SIG-M5 treated with dmso at 0.1 percent for 504 hours (cell line): Measurements from ENCODE around the gene ZMIZ2.
"Not testable (repeated sequence)": the region's sequence is repeated elsewhere in the genome, so short reads cannot be mapped to it uniquely, and the experiment has no call there.

ENCODE experiments used
- DNase-seq: peaks from one replicate; lab custom pipeline; 2025; ENCODE audit not compliant: unreplicated experiment; lab: John Stamatoyannopoulos, UW

Gene ZMIZ2

DNA sequence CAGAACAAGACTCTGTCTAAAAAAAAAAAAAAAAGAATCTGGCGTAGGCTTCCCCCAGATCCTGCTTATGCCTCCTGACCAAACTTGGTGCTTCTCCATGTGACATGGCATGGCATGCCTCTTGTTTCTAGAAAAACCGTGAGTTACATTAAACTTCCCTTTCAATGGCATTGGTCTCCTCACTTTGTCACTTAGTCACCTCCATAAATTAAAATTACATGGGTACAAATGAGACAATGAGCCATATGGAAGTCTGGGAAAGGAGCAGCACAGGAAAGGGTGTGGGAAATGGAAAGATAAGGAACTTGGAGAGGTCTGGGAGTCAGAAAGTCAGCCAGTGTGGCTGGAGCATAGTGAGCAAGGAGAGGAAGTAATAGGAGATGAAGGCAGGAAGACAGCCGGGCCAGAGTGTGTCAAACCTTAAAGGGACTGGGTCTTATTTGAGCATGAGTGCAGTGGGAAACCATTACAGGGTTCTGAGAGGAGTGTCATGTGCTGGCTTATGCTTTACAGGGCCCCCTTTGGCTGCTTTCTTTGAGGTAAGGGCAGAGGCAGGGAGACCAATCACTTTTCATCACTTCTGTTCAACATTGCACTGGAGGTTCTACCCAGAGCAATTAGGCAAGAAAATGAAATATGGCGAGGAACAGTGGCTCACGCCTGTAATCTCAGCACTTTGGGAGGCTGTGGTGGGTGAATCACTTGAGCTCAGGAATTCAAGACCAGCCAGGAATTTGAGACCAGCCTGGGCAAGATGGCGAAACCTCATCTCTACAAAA, 21.3 kb upstream of the ZMIZ2 start:
- DNase-seq, result no peak

- no peak for DNase-seq
Measured at GRCh38 chr7:44727937-44728262, 20.7 kb upstream of the ZMIZ2 start.

DNA sequence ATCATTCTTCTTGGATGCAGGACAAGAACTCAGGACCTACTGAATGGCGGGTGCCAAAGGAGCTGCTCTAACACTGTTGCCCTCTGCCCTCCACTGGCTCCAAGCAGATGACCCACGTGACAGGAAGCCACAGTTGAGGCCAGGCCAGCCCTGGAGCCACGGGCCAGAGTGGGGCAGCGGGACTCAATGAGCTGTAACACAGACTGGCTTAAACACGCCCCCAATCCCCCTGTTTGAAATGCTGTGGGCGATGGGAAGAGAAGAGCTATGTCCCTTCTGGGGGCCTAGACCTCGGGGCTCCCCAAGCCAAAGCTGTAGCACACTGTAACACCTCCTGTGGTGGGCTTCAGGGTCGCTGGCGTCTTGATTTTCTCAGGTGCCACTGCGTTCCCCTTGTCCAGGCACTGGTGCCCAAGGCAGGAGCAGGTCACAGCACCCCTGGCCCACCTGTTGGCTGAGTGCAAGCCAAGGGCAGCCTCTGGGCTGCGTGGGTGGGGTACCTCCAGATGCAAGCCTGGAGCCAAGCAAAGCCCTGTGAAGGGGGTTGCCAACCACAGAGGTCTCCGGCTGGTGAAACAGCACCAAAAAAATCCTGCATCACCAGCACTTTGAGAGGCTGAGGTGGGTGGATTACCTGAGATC, 18.6 kb upstream of the ZMIZ2 start:
- no peak for DNase-seq

DNA sequence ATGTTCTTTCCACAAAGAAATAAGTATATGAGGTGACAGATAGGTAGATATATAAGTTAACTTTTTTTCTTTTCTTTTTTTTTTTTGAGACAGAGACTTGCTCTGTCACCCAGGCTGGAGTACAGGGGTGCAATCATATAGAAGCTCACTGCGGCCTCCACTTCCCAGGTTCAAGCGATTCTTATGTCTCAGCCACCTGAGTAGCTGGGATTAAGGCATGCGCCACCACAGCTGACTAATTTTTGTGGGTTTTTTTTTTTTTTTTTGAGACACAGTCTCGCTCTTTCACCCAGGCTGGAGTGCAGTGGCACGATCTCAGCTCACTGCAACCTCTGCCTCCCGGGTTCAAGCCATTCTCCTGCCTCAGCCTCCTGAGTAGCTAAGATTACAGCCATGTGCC, 15.7 kb upstream of the ZMIZ2 start:
- not testable (repeated sequence) for DNase-seq

- no peak for DNase-seq
Measured at GRCh38 chr7:44733708-44734481, 14.8 kb upstream of the ZMIZ2 start.

- peak; percentile 33 for DNase-seq
Measured at GRCh38 chr7:44735403-44736165, 13.1 kb upstream of the ZMIZ2 start.

GRCh38 chr7:44736896-44737295, 11.8 kb upstream of the ZMIZ2 start:
- no peak for DNase-seq

DNA sequence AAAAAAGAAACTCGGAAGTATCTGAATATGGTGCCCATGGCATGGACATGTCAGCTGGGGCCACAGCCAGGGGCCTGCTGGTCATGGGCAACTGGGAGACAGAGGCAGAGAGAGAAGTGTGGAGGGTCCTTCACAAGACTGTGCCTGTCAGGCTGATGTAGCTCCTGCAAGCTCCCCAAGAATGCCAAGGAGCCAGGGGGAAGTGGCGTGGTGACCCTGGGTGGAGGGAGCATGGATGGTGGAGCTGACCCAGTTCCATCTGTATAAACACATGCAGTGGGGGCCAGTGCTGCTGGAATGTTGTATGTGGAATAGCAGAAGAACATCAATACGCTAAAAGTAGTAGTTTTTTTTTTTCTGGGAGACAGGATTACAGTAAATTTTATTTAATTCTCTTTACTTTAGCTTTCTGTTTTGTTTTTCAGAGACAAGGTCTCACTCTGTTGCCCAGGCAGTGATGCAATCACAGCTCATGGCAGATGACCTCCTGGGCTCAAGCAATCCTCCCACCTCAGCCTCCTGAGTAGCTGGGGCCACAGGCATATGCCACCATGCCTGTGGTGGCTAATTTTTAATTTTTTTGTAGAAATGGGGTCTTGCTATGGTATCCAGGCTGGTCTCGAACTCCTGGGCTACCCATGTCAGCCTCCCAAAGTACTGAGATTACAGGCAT, 10.5 kb upstream of the ZMIZ2 start:
- no peak for DNase-seq

DNA sequence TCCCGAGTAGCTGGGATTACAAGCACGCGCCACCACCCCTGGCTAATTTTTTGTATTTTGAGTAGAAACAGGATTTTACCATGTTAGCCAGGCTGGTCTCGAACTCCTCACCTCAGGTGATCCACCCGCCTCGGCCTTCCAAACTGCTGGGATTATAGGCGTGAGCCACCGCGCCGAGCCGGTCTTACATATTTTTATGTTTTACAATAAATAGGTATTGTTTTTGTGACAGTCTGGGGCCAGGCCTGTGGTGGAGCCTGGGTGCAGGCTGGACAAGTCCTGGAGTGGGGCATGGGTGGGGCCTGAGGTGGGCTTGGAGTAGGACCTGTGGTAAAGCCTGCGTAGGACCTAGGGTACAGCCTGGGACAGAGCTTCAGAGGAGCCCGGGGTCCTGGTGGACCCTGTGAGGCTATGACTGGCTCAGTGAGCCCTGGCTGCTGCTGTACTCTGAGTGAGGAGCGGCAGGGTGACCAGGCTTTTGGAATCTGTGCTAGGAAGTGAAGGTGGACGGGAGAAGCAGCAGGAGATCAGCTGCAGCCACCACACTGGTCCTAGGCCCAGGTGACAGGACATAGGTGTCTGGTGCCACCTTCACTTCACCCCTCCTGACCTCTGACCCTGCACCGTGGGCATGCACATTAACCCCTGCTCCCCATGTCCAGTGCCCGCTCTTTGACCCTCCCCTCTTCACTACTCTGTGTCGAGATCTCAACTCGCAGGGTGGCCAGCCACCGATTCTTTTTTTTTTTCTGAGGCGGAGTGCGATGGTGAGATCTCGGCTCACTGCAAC, 9.6 kb upstream of the ZMIZ2 start:
- no peak for DNase-seq

GRCh38 chr7:44740055-44740454, 8.6 kb upstream of the ZMIZ2 start:
- DNase-seq, result no peak

- DNase-seq, result no peak
Measured at GRCh38 chr7:44743750-44744149, 4.9 kb upstream of the ZMIZ2 start.

DNA sequence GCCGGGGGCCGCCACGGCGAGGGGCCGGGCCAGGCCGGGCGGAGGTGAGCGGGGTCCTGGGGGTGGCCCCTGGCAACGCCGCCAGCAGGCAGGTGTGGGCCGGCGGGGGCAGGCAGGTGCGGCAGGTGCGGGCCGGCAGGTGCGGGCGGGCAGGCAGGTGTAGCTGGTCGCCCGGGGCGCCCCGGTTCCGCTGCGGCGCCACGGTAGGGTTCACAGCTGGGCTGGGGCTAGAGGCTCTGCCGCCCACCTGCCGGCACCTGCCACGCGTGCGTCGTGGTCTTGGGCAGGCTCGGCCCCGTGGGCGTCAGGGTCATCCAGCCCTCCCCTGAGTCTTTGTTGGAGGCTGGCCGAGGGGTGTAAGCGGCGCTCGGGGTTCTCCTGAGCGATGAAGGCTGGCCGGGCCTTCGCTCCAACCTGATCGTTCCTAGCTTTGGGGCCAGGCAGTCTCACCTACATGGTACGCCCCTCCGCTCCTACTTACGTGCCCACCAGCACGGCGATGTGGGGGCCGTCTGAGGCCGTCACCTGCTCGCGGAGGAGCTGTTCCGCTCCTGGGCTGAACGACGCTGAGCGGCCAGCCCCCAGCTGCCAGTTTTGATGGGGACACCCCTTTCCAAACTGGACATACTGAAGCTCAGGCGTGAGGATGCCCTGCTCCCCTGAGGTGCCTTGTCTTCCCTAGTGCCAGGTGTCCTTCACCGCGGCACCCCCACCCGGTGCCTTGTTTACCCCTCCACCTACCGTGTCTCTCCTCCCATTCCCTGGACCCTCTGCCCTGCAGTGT, 493 bp downstream of the ZMIZ2 start:
- DNase-seq, result no peak

DNA sequence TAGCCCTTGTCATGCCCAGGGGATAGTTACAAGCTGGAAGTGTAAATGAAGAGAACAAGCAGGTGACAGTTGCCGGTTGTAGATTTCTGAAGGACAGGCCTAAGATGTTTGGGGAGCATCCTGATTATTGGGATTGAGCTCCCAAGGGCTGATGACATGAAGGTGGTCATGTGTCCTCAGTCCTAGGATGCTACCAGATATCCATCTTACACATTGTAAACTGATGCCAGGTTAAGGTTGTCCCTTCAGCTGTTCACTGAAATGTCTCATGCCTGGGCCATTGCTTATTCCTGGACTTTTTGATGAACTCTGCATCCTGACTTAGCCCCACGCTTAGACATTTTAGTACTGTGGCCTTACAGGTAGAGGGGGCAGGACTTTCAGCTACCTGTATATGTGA, 1.3 kb downstream of the ZMIZ2 start:
- no peak for DNase-seq

DNA sequence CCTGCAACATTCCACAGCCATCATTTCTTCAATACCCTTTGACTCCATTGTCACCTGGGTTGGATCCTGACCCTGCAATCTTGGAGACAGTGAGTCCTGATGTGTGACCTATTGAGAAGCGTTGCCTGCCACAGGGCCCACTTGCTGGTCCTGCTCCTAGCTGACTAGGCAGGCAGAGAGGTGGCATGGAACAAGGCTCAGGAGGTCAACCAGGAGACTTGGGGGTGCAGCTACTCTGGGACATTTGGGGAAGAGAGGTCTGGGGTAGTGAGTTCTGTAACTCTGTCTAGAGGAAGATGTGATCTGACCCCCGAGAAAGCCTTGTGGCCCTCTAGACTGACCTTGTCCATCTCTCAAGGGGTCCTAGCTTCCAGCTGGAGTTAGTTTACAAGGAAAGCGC, 1.8 kb downstream of the ZMIZ2 start:
- no peak for DNase-seq

DNA sequence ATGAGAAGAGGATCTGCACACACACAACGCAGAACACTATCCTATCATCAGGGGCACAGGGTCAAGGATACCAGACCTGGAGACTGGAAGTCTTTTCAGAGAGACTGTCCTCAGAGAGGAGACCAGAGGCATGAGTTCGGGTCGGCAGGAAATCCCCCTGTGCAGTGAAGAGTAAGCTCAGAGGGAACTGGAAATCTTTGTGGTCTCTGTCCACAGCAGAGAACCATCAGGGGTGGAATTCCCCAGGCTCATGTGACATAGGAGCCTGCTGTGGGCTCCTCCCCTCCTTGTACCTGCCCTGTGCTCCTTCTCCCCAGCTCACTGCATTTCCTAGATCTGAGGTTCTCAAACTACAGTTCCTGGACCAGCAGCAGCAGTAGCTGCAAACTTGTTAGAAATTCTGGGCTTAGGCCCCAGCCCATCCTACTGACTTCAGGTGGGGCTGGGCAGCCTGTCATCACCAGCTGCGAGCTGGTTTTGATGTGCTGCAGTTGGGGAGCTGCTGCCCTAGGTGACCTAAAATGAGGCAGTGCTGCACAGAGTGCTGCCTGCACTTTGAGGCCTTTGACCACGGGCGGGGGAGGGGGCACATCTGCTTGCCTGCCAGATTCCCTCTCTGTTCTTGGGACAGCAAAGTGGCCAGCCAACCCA, 2.4 kb downstream of the ZMIZ2 start:
- DNase-seq, result no peak

- no peak for DNase-seq
Measured at GRCh38 chr7:44752822-44753221, 4.2 kb downstream of the ZMIZ2 start.

DNA sequence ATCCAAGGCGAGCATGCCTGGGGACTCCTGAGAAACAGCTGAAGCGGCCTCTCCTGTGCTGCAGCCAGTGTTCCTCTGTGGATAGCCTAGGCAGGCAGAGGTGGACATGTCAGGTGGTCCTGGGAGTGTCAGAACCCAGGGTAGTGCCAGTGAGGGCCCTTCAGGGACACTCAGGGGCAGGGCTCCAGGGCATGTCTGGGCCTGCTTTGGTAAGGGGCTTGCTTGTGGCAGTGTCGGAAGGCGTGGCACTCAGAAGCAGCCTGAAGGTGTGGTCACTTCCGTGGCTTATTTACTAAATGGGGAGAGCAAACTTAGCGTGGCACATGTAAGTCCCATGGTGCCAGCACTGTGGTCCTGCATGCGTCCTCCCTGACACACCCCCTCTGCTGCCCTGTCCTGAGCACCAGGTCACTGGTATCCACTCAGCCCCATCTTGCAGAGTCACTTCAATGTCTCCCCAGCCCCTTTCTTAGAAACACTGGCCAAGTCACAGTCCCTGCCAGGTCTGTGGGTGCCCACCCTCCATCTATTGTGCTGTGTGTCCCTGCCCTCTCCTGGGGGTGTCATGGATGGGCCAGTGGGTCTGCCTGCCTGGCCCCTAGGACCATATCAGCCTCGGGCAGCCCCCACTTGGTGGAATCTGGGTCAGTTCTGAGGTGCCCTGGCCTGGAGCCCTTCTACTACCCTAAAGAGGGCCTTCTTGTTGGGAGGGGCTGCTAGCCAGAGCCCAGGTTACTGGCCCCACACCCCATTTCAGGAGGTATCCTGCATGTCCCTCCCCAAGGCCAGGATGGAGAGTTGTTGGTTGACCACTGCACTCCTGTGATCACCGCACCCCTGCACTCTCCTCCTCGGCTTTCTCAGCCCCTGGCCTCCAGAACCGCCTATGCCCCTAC, 6.4 kb downstream of the ZMIZ2 start:
- no peak for DNase-seq
